Measurements from ENCODE around the gene TTR. TPM values are rescaled to one million over a fixed set of nuclear protein-coding genes. Genes with fewer than 3 reads are reported as not detected.

The TTR gene
- total RNA-seq, 4 donors from 2014 or later, result not detected

GRCh38 chr18:31572368-31572767, 19.3 kb upstream of the TTR start:
- Histone ChIP-seq H3K27me3 (no peaks in the 10 kb centered on the region), H3K9me3 (no peaks in the 10 kb centered on the region), H3K36me3 (no peaks in the 10 kb centered on the region), H3K27ac (no peak overlapping the region), H3K4me1 (no peaks in the 10 kb centered on the region), H3K4me3 (no peak overlapping the region)
- 77 to 91% methylated on average over 8 to 9 of the region's 9 CpGs for WGBS, 2 donors
- DNase-seq (ENCODE audit: low spot score in 2 of 2), result no peak
- TF ChIP-seq EP300 (IDR thresholded peaks at IDR 0.05) (no peak), POLR2A (IDR thresholded peaks at IDR 0.05) (no peak)

- Histone ChIP-seq H3K4me3 (no peak overlapping the region), H3K9me3 (no peaks in the 10 kb centered on the region), H3K36me3 (no peaks in the 10 kb centered on the region), H3K4me1 (no peaks in the 10 kb centered on the region), H3K27me3 (no peaks in the 10 kb centered on the region), H3K27ac (no peak overlapping the region)
- WGBS, 2 donors, result 83 to 86% methylated on average over 3 of the region's 3 CpGs
- TF ChIP-seq POLR2A (IDR thresholded peaks at IDR 0.05), result no peak
- no peak for DNase-seq (ENCODE audit: low spot score in 2 of 2)
These were observed 18.6 kb upstream of the TTR start for GRCh38 chr18:31573051-31573450.

- no peak for TF ChIP-seq CTCF (IDR thresholded peaks at IDR 0.05)
- no peak for TF ChIP-seq EP300 (IDR thresholded peaks at IDR 0.05)
- no peak for TF ChIP-seq POLR2A (IDR thresholded peaks at IDR 0.05)
- Histone ChIP-seq H3K27me3 (no peaks in the 10 kb centered on the region), H3K4me1 (no peaks in the 10 kb centered on the region), H3K36me3 (no peaks in the 10 kb centered on the region), H3K27ac (no peak overlapping the region), H3K4me3 (no peak overlapping the region), H3K9me3 (no peaks in the 10 kb centered on the region)
- 70 to 87% methylated on average over 1 of the region's 1 CpG for WGBS, 2 donors
- no peak for DNase-seq (ENCODE audit: low spot score in 2 of 2)
These were observed 17.3 kb upstream of the TTR start for GRCh38 chr18:31574359-31574758.

GRCh38 chr18:31575515-31576257, 16.0 kb upstream of the TTR start:
- Histone ChIP-seq H3K27me3 (no peaks in the 10 kb centered on the region), H3K27ac (no peak overlapping the region), H3K9me3 (no peaks in the 10 kb centered on the region), H3K36me3 (no peaks in the 10 kb centered on the region), H3K4me3 (no peak overlapping the region), H3K4me1 (no peaks in the 10 kb centered on the region)
- 78 to 79% methylated on average over 3 of the region's 3 CpGs for WGBS, 2 donors
- no peak for DNase-seq (ENCODE audit: low spot score in 2 of 2)
- TF ChIP-seq CTCF (IDR thresholded peaks at IDR 0.05) (no peak), POLR2A (IDR thresholded peaks at IDR 0.05) (no peak), EP300 (IDR thresholded peaks at IDR 0.05) (no peak)

- no peaks in the 10 kb centered on the region for H3K9me3 ChIP-seq
- H3K36me3 ChIP-seq, result no peaks in the 10 kb centered on the region
- WGBS, 2 donors, result 32% methylated on average over 4 of the region's 4 CpGs
- no peaks in the 10 kb centered on the region for H3K4me1 ChIP-seq
- no peak overlapping the region for H3K4me3 ChIP-seq
- TF ChIP-seq EP300 (IDR thresholded peaks at IDR 0.05) (no peak), CTCF (IDR thresholded peaks at IDR 0.05) (no peak), POLR2A (IDR thresholded peaks at IDR 0.05) (no peak)
- DNase-seq (ENCODE audit: low spot score in 2 of 2), result no peak
- H3K27ac ChIP-seq, result no peak overlapping the region
- no peaks in the 10 kb centered on the region for H3K27me3 ChIP-seq
These were observed 15.0 kb upstream of the TTR start for GRCh38 chr18:31576670-31577069.

- H3K36me3 ChIP-seq, result no peaks in the 10 kb centered on the region
- H3K27ac ChIP-seq, result no peak overlapping the region
- no peaks in the 10 kb centered on the region for H3K27me3 ChIP-seq
- TF ChIP-seq EP300 (IDR thresholded peaks at IDR 0.05) (no peak), POLR2A (IDR thresholded peaks at IDR 0.05) (no peak), CTCF (IDR thresholded peaks at IDR 0.05) (no peak)
- no peak overlapping the region for H3K4me3 ChIP-seq
- DNase-seq (ENCODE audit: low spot score in 2 of 2), result no peak
- H3K9me3 ChIP-seq, result no peaks in the 10 kb centered on the region
- no peaks in the 10 kb centered on the region for H3K4me1 ChIP-seq
- WGBS, 2 donors, result 59 to 68% methylated on average over 1 of the region's 1 CpG
These were observed 14.5 kb upstream of the TTR start for GRCh38 chr18:31577195-31577594.
